Parathyroid adenoma (tissue), 2 donors: ENCODE measurements around the gene UROD.

ENCODE experiments used
- H2AFZ ChIP-seq: fragments of 300-600 bp; sonication (generic); one replicate; pipeline ENCODE4 v1.7.0; 2017; ENCODE audit warnings: antibody characterized with exemption, mild to moderate bottlenecking
- H3K27ac ChIP-seq: fragments of 300-600 bp; sonication (generic); one replicate; pipeline ENCODE4 v1.7.0; 2017
- H3K27me3 ChIP-seq: fragments of 300-600 bp; sonication (generic); one replicate; pipeline ENCODE4 v1.7.0; 2017; ENCODE audit warnings: low read length; ENCODE audit not compliant: control insufficient read depth, insufficient read depth
- H3K36me3 ChIP-seq: fragments of 300-600 bp; sonication (generic); one replicate; pipeline ENCODE4 v1.7.0; 2017; ENCODE audit warnings: low read length; ENCODE audit not compliant: control insufficient read depth, insufficient read depth
- H3K4me1 ChIP-seq: fragments of 300-600 bp; sonication (generic); one replicate; pipeline ENCODE4 v1.7.0; 2017; ENCODE audit warnings: control low read depth
- H3K4me2 ChIP-seq: fragments of 300-600 bp; sonication (generic); one replicate; pipeline ENCODE4 v1.7.0; 2017; ENCODE audit warnings: low read length
- H3K4me3 ChIP-seq: fragments of 300-600 bp; sonication (generic); one replicate; pipeline ENCODE4 v1.7.0; 2017; ENCODE audit warnings: low read depth, low read length
- H3K79me2 ChIP-seq: fragments of 300-600 bp; sonication (generic); one replicate; pipeline ENCODE4 v1.7.0; 2017; ENCODE audit warnings: control low read depth
- H3K9ac ChIP-seq: fragments of 300-600 bp; sonication (generic); one replicate; pipeline ENCODE4 v1.7.0; 2017; ENCODE audit warnings: mild to moderate bottlenecking
- H3K9me3 ChIP-seq: fragments of 300-600 bp; sonication (generic); one replicate; pipeline ENCODE4 v1.7.0; 2017; ENCODE audit warnings: low read length; ENCODE audit not compliant: control insufficient read depth
- TF ChIP-seq, protein P1 (sequence below): fragments of 300-600 bp; sonication (generic); IDR thresholded peaks from one replicate; pipeline ENCODE4 v1.7.0; 2017; ENCODE audit warnings: antibody characterized with exemption, mild to moderate bottlenecking
- donor health status: primary hyperparathyroidism.

Gene UROD

DNA sequence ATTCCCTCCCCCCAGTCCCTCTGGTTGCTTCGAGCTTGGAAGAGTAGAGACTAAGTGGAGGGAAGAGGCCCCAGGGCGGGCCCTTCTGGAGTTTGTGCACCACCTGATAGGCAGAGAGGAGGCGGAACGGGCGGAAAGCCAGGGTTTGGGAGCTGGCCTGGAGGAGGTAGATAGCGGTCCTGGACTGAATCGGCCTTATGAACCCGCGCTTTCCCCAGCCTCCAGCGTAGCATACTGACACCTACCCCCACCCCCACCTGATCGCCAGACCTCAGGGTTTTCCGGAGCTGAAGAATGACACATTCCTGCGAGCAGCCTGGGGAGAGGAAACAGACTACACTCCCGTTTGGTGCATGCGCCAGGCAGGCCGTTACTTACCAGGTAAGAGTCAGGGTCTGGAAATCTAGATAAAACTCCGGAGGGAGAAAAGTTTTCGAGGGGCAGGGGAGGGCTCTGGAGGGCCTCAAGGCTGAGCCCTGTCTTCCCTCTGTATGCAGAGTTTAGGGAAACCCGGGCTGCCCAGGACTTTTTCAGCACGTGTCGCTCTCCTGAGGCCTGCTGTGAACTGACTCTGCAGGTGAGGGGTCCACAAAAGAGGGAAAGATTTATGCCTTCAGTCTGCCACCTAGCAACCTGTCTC is 705 bp downstream of the UROD start:
- peak overlapping the region; percentile 37 for H3K9ac ChIP-seq
- no peaks in the 10 kb centered on the region for H3K79me2 ChIP-seq
- no peaks in the 10 kb centered on the region for H3K9me3 ChIP-seq
- peak overlapping the region; percentile 90 for H2AFZ ChIP-seq
- peak overlapping the region; percentile 55 for H3K27ac ChIP-seq
- H3K4me2 ChIP-seq: peak overlapping the region; percentile 99
- TF ChIP-seq, protein P1, sequence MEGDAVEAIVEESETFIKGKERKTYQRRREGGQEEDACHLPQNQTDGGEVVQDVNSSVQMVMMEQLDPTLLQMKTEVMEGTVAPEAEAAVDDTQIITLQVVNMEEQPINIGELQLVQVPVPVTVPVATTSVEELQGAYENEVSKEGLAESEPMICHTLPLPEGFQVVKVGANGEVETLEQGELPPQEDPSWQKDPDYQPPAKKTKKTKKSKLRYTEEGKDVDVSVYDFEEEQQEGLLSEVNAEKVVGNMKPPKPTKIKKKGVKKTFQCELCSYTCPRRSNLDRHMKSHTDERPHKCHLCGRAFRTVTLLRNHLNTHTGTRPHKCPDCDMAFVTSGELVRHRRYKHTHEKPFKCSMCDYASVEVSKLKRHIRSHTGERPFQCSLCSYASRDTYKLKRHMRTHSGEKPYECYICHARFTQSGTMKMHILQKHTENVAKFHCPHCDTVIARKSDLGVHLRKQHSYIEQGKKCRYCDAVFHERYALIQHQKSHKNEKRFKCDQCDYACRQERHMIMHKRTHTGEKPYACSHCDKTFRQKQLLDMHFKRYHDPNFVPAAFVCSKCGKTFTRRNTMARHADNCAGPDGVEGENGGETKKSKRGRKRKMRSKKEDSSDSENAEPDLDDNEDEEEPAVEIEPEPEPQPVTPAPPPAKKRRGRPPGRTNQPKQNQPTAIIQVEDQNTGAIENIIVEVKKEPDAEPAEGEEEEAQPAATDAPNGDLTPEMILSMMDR: no peak
- H3K4me3 ChIP-seq: peak overlapping the region; percentile 87
- H3K36me3 ChIP-seq: no peaks in the 10 kb centered on the region
- H3K27me3 ChIP-seq: no peaks in the 10 kb centered on the region
- peaks cover 4% of the 10 kb centered on the region for H3K4me1 ChIP-seq

DNA sequence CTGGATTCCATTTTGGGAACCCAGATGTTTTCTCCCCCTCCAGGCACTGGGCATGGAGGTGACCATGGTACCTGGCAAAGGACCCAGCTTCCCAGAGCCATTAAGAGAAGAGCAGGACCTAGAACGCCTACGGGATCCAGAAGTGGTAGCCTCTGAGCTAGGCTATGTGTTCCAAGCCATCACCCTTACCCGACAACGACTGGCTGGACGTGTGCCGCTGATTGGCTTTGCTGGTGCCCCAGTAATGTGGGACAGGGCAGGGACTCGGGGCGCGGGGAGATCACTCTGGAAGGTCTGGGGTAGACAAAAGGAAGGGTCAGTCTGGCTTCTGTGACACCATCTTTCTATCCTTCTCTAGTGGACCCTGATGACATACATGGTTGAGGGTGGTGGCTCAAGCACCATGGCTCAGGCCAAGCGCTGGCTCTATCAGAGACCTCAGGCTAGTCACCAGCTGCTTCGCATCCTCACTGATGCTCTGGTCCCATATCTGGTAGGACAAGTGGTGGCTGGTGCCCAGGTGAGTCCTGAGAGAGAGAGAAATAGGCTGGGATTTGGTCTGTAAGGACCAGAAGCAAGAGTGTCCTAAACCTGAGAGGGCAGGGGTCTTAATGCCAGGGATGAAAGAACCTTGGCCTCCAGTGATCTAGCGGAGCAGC is 1.6 kb downstream of the UROD start:
- Histone ChIP-seq H3K4me3 (no peak overlapping the region), H3K27ac (no peak overlapping the region), H3K9me3 (no peaks in the 10 kb centered on the region), H3K4me1 (peaks cover 7% of the 10 kb centered on the region), H3K9ac (no peak overlapping the region), H3K27me3 (no peaks in the 10 kb centered on the region), H3K36me3 (no peaks in the 10 kb centered on the region), H2AFZ (no peak overlapping the region), H3K4me2 (no peak overlapping the region), H3K79me2 (no peaks in the 10 kb centered on the region)
- TF ChIP-seq, protein P1: no peak

DNA sequence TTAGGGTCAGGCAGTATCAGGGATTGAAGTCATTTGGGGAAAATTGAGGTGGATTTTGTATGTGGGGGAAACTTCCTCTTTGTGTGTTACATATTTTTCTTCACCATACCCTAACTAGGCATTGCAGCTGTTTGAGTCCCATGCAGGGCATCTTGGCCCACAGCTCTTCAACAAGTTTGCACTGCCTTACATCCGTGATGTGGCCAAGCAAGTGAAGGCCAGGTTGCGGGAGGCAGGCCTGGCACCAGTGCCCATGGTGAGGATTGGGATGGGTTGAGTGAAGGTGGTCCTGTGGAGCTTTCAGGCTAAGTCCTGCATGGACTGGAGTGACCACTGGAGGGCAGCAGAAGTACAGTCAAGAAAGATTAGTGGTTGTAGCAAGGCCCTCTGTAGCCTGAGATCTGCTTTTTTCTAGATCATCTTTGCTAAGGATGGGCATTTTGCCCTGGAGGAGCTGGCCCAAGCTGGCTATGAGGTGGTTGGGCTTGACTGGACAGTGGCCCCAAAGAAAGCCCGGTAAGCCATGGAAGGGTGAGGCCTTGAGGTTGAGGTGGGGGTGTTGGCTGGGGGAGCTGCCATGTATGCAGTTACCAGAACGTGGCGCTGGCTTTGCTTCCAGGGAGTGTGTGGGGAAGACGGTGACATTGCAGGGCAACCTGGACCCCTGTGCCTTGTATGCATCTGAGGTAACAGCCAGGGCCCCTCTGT is 2.4 kb downstream of the UROD start:
- H3K9me3 ChIP-seq: no peaks in the 10 kb centered on the region
- no peaks in the 10 kb centered on the region for H3K27me3 ChIP-seq
- H3K27ac ChIP-seq: no peak overlapping the region
- no peak overlapping the region for H3K9ac ChIP-seq
- H3K79me2 ChIP-seq: no peaks in the 10 kb centered on the region
- H3K4me3 ChIP-seq: no peak overlapping the region
- peak overlapping the region; percentile 13 for H3K4me2 ChIP-seq
- no peaks in the 10 kb centered on the region for H3K36me3 ChIP-seq
- H3K4me1 ChIP-seq: peaks cover 7% of the 10 kb centered on the region
- TF ChIP-seq, protein P1: peak; percentile 67
- no peak overlapping the region for H2AFZ ChIP-seq

DNA sequence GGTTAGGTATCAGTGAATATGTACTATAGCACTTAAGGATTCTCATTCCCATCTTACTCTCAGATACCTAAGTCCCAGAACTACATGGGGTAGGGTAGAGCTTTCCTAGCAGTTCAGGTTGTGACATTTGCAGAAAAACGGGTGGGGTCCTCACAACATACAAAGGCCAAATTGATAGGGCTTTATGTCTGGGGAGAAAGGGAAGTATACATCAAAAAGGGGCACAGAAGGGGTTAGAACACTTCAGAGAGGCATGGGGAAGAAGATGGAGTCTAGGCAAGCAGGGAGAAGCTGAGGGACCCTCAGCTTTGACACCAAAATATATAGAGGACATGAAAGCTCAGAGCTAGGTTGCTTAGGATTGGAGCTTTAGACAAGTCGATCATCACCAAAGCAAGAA is 3.6 kb downstream of the UROD start:
- Histone ChIP-seq H3K9me3 (no peaks in the 10 kb centered on the region), H3K27ac (no peak overlapping the region), H3K4me3 (no peak overlapping the region), H3K9ac (no peak overlapping the region), H3K4me2 (no peak overlapping the region), H3K27me3 (no peaks in the 10 kb centered on the region), H3K4me1 (peaks cover 3% of the 10 kb centered on the region), H3K79me2 (no peaks in the 10 kb centered on the region), H2AFZ (no peak overlapping the region), H3K36me3 (no peaks in the 10 kb centered on the region)
- TF ChIP-seq, protein P1: no peak
